ENCODE results near the gene TMEM184B.

DNA sequence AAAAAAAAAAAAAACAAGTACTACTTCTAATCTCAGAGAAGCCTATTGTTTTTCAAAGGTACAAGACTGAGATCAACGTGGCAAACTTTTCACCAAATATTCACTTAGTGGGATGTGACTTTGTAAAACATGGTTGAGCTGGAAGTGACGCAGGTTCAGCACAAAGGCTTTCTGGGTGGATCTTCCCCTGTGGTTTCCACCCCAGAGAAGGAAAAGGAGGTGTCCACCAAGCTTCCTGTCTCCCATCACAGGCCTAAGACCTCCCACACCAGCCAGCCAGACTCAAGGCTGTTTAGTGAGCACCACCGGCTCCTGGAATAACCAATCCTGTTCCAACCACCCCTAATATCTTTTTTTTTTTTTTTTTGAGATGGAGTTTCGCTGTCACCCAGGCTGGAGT lies 5.7 kb downstream of the TMEM184B start:
- TF ChIP-seq, protein P1, sequence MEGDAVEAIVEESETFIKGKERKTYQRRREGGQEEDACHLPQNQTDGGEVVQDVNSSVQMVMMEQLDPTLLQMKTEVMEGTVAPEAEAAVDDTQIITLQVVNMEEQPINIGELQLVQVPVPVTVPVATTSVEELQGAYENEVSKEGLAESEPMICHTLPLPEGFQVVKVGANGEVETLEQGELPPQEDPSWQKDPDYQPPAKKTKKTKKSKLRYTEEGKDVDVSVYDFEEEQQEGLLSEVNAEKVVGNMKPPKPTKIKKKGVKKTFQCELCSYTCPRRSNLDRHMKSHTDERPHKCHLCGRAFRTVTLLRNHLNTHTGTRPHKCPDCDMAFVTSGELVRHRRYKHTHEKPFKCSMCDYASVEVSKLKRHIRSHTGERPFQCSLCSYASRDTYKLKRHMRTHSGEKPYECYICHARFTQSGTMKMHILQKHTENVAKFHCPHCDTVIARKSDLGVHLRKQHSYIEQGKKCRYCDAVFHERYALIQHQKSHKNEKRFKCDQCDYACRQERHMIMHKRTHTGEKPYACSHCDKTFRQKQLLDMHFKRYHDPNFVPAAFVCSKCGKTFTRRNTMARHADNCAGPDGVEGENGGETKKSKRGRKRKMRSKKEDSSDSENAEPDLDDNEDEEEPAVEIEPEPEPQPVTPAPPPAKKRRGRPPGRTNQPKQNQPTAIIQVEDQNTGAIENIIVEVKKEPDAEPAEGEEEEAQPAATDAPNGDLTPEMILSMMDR (IDR thresholded peaks at IDR 0.05; ENCODE audit: low read depth, low read length, missing input control): no peak
- no peak for TF ChIP-seq TAF1 (conservative IDR thresholded peaks at IDR 0.05)

All from liver (tissue), 3 donors.